Neural cell (in vitro differentiated cells): ENCODE results near the gene PGBD5.

Experiments used
- CTCF ChIP-seq: fragments of 450-650 bp; IDR thresholded peaks from 2 replicates; pipeline ENCODE4 v1.5.1; 2014; ENCODE audit warnings: antibody characterized with exemption, mild to moderate bottlenecking, moderate library complexity; ENCODE audit not compliant: poor library complexity, severe bottlenecking
- EP300 ChIP-seq: fragments of 450-650 bp; conservative IDR thresholded peaks from 2 replicates; pipeline ENCODE4 v1.6.1; 2014; ENCODE audit warnings: antibody characterized with exemption, mild to moderate bottlenecking, moderate library complexity; ENCODE audit not compliant: poor library complexity, severe bottlenecking
- EZH2 ChIP-seq: fragments of 200-600, 300-800 bp; shearing (Covaris generic), sonication (generic); IDR thresholded peaks from 2 replicates; pipeline ENCODE4 v1.6.1; 2014; ENCODE audit warnings: antibody characterized with exemption, low read length, borderline replicate concordance, mild to moderate bottlenecking; ENCODE audit not compliant: insufficient read depth, poor library complexity, severe bottlenecking
- MXI1 ChIP-seq: fragments of 450-650 bp; conservative IDR thresholded peaks from 2 replicates; pipeline ENCODE4 v1.6.1; 2014; ENCODE audit warnings: antibody characterized with exemption, mild to moderate bottlenecking; ENCODE audit not compliant: poor library complexity, severe bottlenecking
- POLR2AphosphoS5 ChIP-seq: IDR thresholded peaks from 2 replicates; pipeline ENCODE4 v1.6.1; 2012
- RAD21 ChIP-seq: fragments of 450-650 bp; conservative IDR thresholded peaks from 2 replicates; pipeline ENCODE4 v1.6.1; 2014; ENCODE audit warnings: antibody characterized with exemption, mild to moderate bottlenecking, moderate library complexity
- REST ChIP-seq: IDR thresholded peaks from 2 replicates; pipeline ENCODE4 v1.6.1; 2012; ENCODE audit warnings: borderline replicate concordance
- SMC3 ChIP-seq: fragments of 450-650 bp; conservative IDR thresholded peaks from 2 replicates; pipeline ENCODE4 v1.6.1; 2014; ENCODE audit warnings: antibody characterized with exemption, mild to moderate bottlenecking, moderate library complexity; ENCODE audit not compliant: poor library complexity
- TAF1 ChIP-seq: IDR thresholded peaks from 2 replicates; pipeline ENCODE4 v1.6.1; 2012; ENCODE audit warnings: low read depth

GRCh38 chr1:230291731-230292620, 134.2 kb downstream of the PGBD5 start:
- no peak for TF ChIP-seq POLR2AphosphoS5
- TF ChIP-seq CTCF: no peak
- TF ChIP-seq EP300: no peak
- no peak for TF ChIP-seq SMC3
- no peak for TF ChIP-seq EZH2
- no peak for TF ChIP-seq RAD21
- no peak for TF ChIP-seq REST
- no peak for TF ChIP-seq TAF1
- TF ChIP-seq MXI1: no peak
